ENCODE results near the gene UXS1.
"Not testable (repeated sequence)": the region's sequence is repeated elsewhere in the genome, so short reads cannot be mapped to it uniquely, and the experiment has no call there.

The UXS1 gene

GRCh38 chr2:106193977-106194778, at the start of gene UXS1:
Gene UXS1, minus strand, starts transcription at chr2:106194301. Its CDS starts 60 bp downstream, at chr2:106194241.
- DNase-seq = peak; percentile 80

- not testable (repeated sequence) for DNase-seq
These were observed 45.4 kb upstream of the UXS1 start for GRCh38 chr2:106239491-106239890.

GRCh38 chr2:106235392-106235791, 41.3 kb upstream of the UXS1 start:
- DNase-seq = not testable (repeated sequence)

- no peak for DNase-seq
These were observed 39.2 kb upstream of the UXS1 start for GRCh38 chr2:106233350-106233706.

- no peak for DNase-seq
These were observed 38.7 kb upstream of the UXS1 start for GRCh38 chr2:106232638-106233349.

GRCh38 chr2:106223347-106223746, 29.2 kb upstream of the UXS1 start:
- DNase-seq = no peak

GRCh38 chr2:106222057-106222456, 28.0 kb upstream of the UXS1 start:
- DNase-seq = not testable (repeated sequence)

- DNase-seq = no peak
These were observed 25.7 kb upstream of the UXS1 start for GRCh38 chr2:106219813-106220212.

GRCh38 chr2:106219157-106219556, 25.1 kb upstream of the UXS1 start:
- DNase-seq = not testable (repeated sequence)

- no peak for DNase-seq
These were observed 14.8 kb upstream of the UXS1 start for GRCh38 chr2:106208874-106209273.

GRCh38 chr2:106208399-106208798, 14.3 kb upstream of the UXS1 start:
- DNase-seq = no peak

- no peak for DNase-seq
These were observed 13.1 kb upstream of the UXS1 start for GRCh38 chr2:106207246-106207645.

- no peak for DNase-seq
These were observed 11.4 kb upstream of the UXS1 start for GRCh38 chr2:106205488-106205887.

GRCh38 chr2:106204551-106204950, 10.4 kb upstream of the UXS1 start:
- DNase-seq = not testable (repeated sequence)

GRCh38 chr2:106201661-106202060, 7.6 kb upstream of the UXS1 start:
- no peak for DNase-seq

- DNase-seq = no peak
These were observed 3.8 kb upstream of the UXS1 start for GRCh38 chr2:106197878-106198277.

- DNase-seq = no peak
These were observed 1.9 kb upstream of the UXS1 start for GRCh38 chr2:106195981-106196380.

- DNase-seq = no peak
These were observed 1.4 kb upstream of the UXS1 start for GRCh38 chr2:106195456-106195855.

GRCh38 chr2:106193690-106193976, 468 bp downstream of the UXS1 start:
- DNase-seq = no peak

GRCh38 chr2:106192752-106193689, 1.1 kb downstream of the UXS1 start:
- DNase-seq = no peak

GRCh38 chr2:106191511-106192016, 2.5 kb downstream of the UXS1 start:
- no peak for DNase-seq

GRCh38 chr2:106189764-106190468, 4.2 kb downstream of the UXS1 start:
- no peak for DNase-seq

GRCh38 chr2:106189325-106189724, 4.8 kb downstream of the UXS1 start:
- no peak for DNase-seq

Measured in NCI-H2081 treated with DMSO at 0.1 percent for 48 hours (cell line).